Lung (tissue), 12 donors: ENCODE data around the gene AFG1L. TPM values are rescaled to one million over a fixed set of nuclear protein-coding genes. Genes with fewer than 3 reads are reported as not detected.

ENCODE experiments used
- ATAC-seq: fragments of 200-7000 bp; cut with Tn5 transposase; one replicate; pipeline ENCODE4 v1.9.1; 2020; ENCODE audit warnings: moderate number of reproducible peaks; ENCODE audit not compliant: insufficient read depth, low FRiP score
- DNase-seq, 3 donors: peaks; one replicate each; pipeline ENCODE4 v3.0.0-alpha.2; 2013 to 2017
- H3K27ac ChIP-seq, 2 donors: one replicate each; pipeline ENCODE4 v1.5.1; 2013; ENCODE audit warnings: mild to moderate bottlenecking in 2 of 2, moderate library complexity in 2 of 2, control low read depth in 1 of 2, inconsistent platforms in 1 of 2, low read depth in 1 of 2, low read length in 1 of 2
- H3K27me3 ChIP-seq, 3 donors: one replicate each; pipeline ENCODE4 v1.5.1; 2013; ENCODE audit warnings: low read length in 2 of 3; ENCODE audit not compliant: control insufficient read depth in 3 of 3, insufficient read depth in 3 of 3
- H3K36me3 ChIP-seq, 4 donors: one replicate each; pipeline ENCODE4 v1.5.1; 2013; ENCODE audit warnings: low read length in 4 of 4, mild to moderate bottlenecking in 1 of 4, moderate library complexity in 1 of 4; ENCODE audit not compliant: control insufficient read depth in 4 of 4, insufficient read depth in 4 of 4
- H3K4me1 ChIP-seq, 5 donors: one replicate each; pipeline ENCODE4 v1.5.1; 2013; ENCODE audit warnings: low read length in 5 of 5, mild to moderate bottlenecking in 2 of 5, moderate library complexity in 1 of 5; ENCODE audit not compliant: control insufficient read depth in 5 of 5, insufficient read depth in 5 of 5
- H3K4me3 ChIP-seq: one replicate; pipeline ENCODE4 v1.5.1; 2013; ENCODE audit warnings: mild to moderate bottlenecking, control low read depth, moderate library complexity
- H3K9ac ChIP-seq, 2 donors: one replicate each; pipeline ENCODE4 v1.5.1; 2013; ENCODE audit warnings: low read length in 2 of 2, control low read depth in 1 of 2; ENCODE audit not compliant: insufficient read depth in 1 of 2
- H3K9me3 ChIP-seq, 4 donors: one replicate each; pipeline ENCODE4 v1.5.1; 2013; ENCODE audit warnings: low read length in 3 of 4, mild to moderate bottlenecking in 1 of 4, moderate library complexity in 1 of 4; ENCODE audit not compliant: control insufficient read depth in 4 of 4, insufficient read depth in 3 of 4
- WGBS, 2 donors: extraction: QIAGEN DNeasy Blood & Tissue Kit; methylation state at CpG; one replicate each; pipeline ENCODE4 v1.1.7; 2013; 5-methylcytosine and 5-hydroxymethylcytosine counted together
- polyA plus RNA-seq, 2 donors: library from polyadenylated mRNA; stranded (reverse); fragments of 200-250 nt; gene quantifications; one replicate each; pipeline ENCODE4 v1.2.1, GENCODE V29; 2013
- total RNA-seq, 2 donors: library from RNA; depleted of rRNA in 1 of 2; stranded (reverse); fragments of >200 nt in 1 of 2; gene quantifications; one replicate each; pipeline ENCODE4 v1.2.1, GENCODE V29; 2014 to 2021
- TF ChIP-seq, protein P1 (sequence below): IDR thresholded peaks from 2 replicates; pipeline ENCODE4 v1.5.1; 2012; ENCODE audit warnings: mild to moderate bottlenecking; ENCODE audit errors: control extremely low read depth, extremely low read depth
- donor health status: control.
- donor health status: control.
- donor health status: Bipolar disorder and iron deficiency.
- donor health status: healthy.
- donor health status: DM: yes; HTN: yes; CAD: no.

AFG1L gene
- total and polyA plus RNA-seq, 4 donors = 2.0 to 9.5 (median 5.5) TPM

DNA sequence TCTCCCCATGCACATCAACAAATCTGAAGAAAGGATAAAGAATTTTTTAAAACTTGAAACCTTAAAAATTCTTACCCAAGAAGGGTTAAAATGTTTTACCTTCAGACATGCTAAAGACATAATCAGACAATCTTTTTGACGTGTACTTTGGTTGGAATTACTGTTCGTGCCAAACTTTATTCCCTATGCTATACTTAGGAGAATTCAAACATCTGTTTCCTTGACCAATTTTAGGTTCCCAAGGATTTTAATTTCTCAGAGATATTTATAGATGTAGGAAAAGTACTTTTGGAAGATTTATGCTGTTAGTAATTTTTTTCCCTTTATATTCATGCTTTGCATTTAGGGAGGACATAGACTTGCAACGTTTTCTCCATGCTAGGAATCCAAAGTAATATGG is 108.4 kb downstream of the AFG1L start:
- Histone ChIP-seq H3K9ac (no peak overlapping the region), H3K27ac (no peak overlapping the region), H3K4me3 (no peak overlapping the region), H3K36me3 (peaks cover 0 to 1% (median 0%) of the 10 kb centered on the region in 4 donors), H3K27me3 (no peaks in the 10 kb centered on the region), H3K9me3 (peaks cover 0 to 2% (median 0%) of the 10 kb centered on the region in 4 donors), H3K4me1 (peaks cover 0 to 4% (median 0%) of the 10 kb centered on the region in 5 donors)
- no peak for ATAC-seq
- DNase-seq = no peak
- TF ChIP-seq, protein P1, sequence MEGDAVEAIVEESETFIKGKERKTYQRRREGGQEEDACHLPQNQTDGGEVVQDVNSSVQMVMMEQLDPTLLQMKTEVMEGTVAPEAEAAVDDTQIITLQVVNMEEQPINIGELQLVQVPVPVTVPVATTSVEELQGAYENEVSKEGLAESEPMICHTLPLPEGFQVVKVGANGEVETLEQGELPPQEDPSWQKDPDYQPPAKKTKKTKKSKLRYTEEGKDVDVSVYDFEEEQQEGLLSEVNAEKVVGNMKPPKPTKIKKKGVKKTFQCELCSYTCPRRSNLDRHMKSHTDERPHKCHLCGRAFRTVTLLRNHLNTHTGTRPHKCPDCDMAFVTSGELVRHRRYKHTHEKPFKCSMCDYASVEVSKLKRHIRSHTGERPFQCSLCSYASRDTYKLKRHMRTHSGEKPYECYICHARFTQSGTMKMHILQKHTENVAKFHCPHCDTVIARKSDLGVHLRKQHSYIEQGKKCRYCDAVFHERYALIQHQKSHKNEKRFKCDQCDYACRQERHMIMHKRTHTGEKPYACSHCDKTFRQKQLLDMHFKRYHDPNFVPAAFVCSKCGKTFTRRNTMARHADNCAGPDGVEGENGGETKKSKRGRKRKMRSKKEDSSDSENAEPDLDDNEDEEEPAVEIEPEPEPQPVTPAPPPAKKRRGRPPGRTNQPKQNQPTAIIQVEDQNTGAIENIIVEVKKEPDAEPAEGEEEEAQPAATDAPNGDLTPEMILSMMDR = no peak
- 57 to 66% methylated on average over 3 of the region's 3 CpGs for WGBS, 2 donors

- no peak for DNase-seq
- peaks cover 0 to 5% (median 0%) of the 10 kb centered on the region in 4 donors for H3K9me3 ChIP-seq
- H3K9ac ChIP-seq = no peak overlapping the region
- no peak overlapping the region for H3K4me3 ChIP-seq
- ATAC-seq = no peak
- H3K36me3 ChIP-seq = peaks cover 0 to 1% (median 0%) of the 10 kb centered on the region in 4 donors
- peaks cover 0 to 7% (median 0%) of the 10 kb centered on the region in 5 donors for H3K4me1 ChIP-seq
- TF ChIP-seq, protein P1 = no peak
- H3K27me3 ChIP-seq = no peaks in the 10 kb centered on the region
- no peak overlapping the region for H3K27ac ChIP-seq
- 90 to 93% methylated on average over 2 of the region's 2 CpGs for WGBS, 2 donors
Measured at GRCh38 chr6:108406943-108407342, 112.1 kb downstream of the AFG1L start.

GRCh38 chr6:108407904-108408827 is 113.3 kb downstream of the AFG1L start:
- TF ChIP-seq, protein P1 = no peak
- Histone ChIP-seq H3K4me3 (no peak overlapping the region), H3K9me3 (peaks cover 0 to 5% (median 0%) of the 10 kb centered on the region in 4 donors), H3K27me3 (no peaks in the 10 kb centered on the region), H3K9ac (no peak overlapping the region), H3K4me1 (peaks cover 0 to 7% (median 0%) of the 10 kb centered on the region in 5 donors), H3K27ac (no peak overlapping the region), H3K36me3 (peaks cover 0 to 1% (median 0%) of the 10 kb centered on the region in 4 donors)
- DNase-seq (peak in 2 of 3 donors; percentile 14 to 38), ATAC-seq (no peak)
- 81 to 85% methylated on average over 3 of the region's 3 CpGs for WGBS, 2 donors
